Esophagus squamous epithelium (tissue), 5 donors: ENCODE data around the gene PTPRT. TPM values are rescaled to one million over a fixed set of nuclear protein-coding genes. Genes with fewer than 3 reads are reported as not detected.

Experiments used
- DNase-seq: peaks from one replicate; lab custom pipeline; 2025; lab: John Stamatoyannopoulos, UW
- H3K27ac ChIP-seq, 4 donors: fragments of 200-600 bp; sonication (generic); one replicate each; pipeline ENCODE4 v1.5.1; 2016 to 2019; ENCODE audit warnings: mild to moderate bottlenecking in 1 of 4
- H3K27me3 ChIP-seq, 4 donors: fragments of 200-600 bp; sonication (generic); 1 replicate in 3 of 4; 2 replicates in 1 of 4; pipeline versions ENCODE4 v1.5.1 to v1.6.0; 2017 to 2021; ENCODE audit warnings: antibody characterized with exemption in 1 of 4
- H3K36me3 ChIP-seq, 3 donors: fragments of 200-600 bp; sonication (generic); one replicate each; pipeline ENCODE4 v1.5.1; 2016 to 2019
- H3K4me1 ChIP-seq, 3 donors: fragments of 200-600 bp; sonication (generic); one replicate each; pipeline ENCODE4 v1.5.1; 2017 to 2019
- H3K4me3 ChIP-seq, 4 donors: fragments of 200-600 bp; sonication (generic); 1 replicate in 3 of 4; 2 replicates in 1 of 4; pipeline ENCODE4 v1.5.1; 2016 to 2019; ENCODE audit warnings: mild to moderate bottlenecking in 2 of 4, moderate library complexity in 1 of 4
- H3K9me3 ChIP-seq, 3 donors: fragments of 200-600 bp; sonication (generic); one replicate each; pipeline ENCODE4 v1.5.1; 2016 to 2019
- CTCF ChIP-seq, 6 experiments: fragments of 450-650 bp in 4 of 6; fragments of 200-600 bp in 2 of 6; sonication (generic) in 2 of 6; IDR thresholded peaks; one replicate each; pipeline ENCODE4 v1.5.1; 2016 to 2019; ENCODE audit warnings: antibody characterized with exemption in 6 of 6, mild to moderate bottlenecking in 4 of 6, moderate library complexity in 4 of 6
- POLR2A ChIP-seq, 4 donors: fragments of 450-650 bp; IDR thresholded peaks; one replicate each; pipeline ENCODE4 v1.6.1; 2017; ENCODE audit warnings: antibody characterized with exemption in 4 of 4, mild to moderate bottlenecking in 4 of 4, moderate library complexity in 3 of 4
- WGBS, 2 donors: methylation state at CpG; one replicate each; pipeline ENCODE4 v1.1.5; 2018; 5-methylcytosine and 5-hydroxymethylcytosine counted together
- intact Hi-C: fragments of 100-400 bp; cut with DNase I; formaldehyde crosslinking; loops from one replicate; pipeline ENCODE4 v1.15.0; 2022
- total RNA-seq, 4 donors: library from RNA; depleted of rRNA; stranded (reverse); fragments of >200 nt; gene quantifications; one replicate each; pipeline ENCODE4 v1.1.0, GENCODE V29; 2016
- donor health status: DM: yes; HTN: yes; CAD: no.

PTPRT gene
- total RNA-seq, 4 donors from 2014 or later: under 0.01 to 0.06 TPM; not detected in 2

- Histone ChIP-seq H3K4me1 (no peaks in the 10 kb centered on the region), H3K9me3 (peaks cover 0 to 16% (median 9%) of the 10 kb centered on the region in 3 donors), H3K27me3 (no peaks in the 10 kb centered on the region), H3K4me3 (no peak overlapping the region), H3K27ac (no peak overlapping the region), H3K36me3 (no peaks in the 10 kb centered on the region)
- 27 to 30% methylated on average over 5 of the region's 5 CpGs for WGBS, 2 donors
- no peak for DNase-seq
- TF ChIP-seq CTCF (IDR thresholded peaks at IDR 0.05) (no peak), POLR2A (IDR thresholded peaks at IDR 0.05) (no peak)
- intact Hi-C loops: loop anchor here (10.0 kb wide), 1 partner anchor 60 kb away; no protein-coding TSS in a partner anchor
Observed at GRCh38 chr20:42714298-42715141, 475.2 kb downstream of the PTPRT start.

- 81 to 83% methylated on average over 3 of the region's 3 CpGs for WGBS, 2 donors
- no peak for DNase-seq
- no peak overlapping the region for H3K4me3 ChIP-seq
- H3K27ac ChIP-seq: no peak overlapping the region
- peaks cover 0 to 16% (median 9%) of the 10 kb centered on the region in 3 donors for H3K9me3 ChIP-seq
- TF ChIP-seq POLR2A (IDR thresholded peaks at IDR 0.05) (no peak), CTCF (IDR thresholded peaks at IDR 0.05) (no peak)
- intact Hi-C loops: no loop called here
- no peaks in the 10 kb centered on the region for H3K4me1 ChIP-seq
- no peaks in the 10 kb centered on the region for H3K36me3 ChIP-seq
- H3K27me3 ChIP-seq: no peaks in the 10 kb centered on the region
Observed at GRCh38 chr20:42708266-42708665, 481.4 kb downstream of the PTPRT start.

GRCh38 chr20:42706759-42707158 is 482.9 kb downstream of the PTPRT start:
- Histone ChIP-seq H3K9me3 (peaks cover 0 to 16% (median 9%) of the 10 kb centered on the region in 3 donors), H3K27ac (no peak overlapping the region), H3K27me3 (no peaks in the 10 kb centered on the region), H3K4me3 (no peak overlapping the region), H3K36me3 (no peaks in the 10 kb centered on the region), H3K4me1 (no peaks in the 10 kb centered on the region)
- intact Hi-C loops: no loop called here
- WGBS, 2 donors: 38 to 63% methylated on average over 1 of the region's 1 CpG
- TF ChIP-seq CTCF (IDR thresholded peaks at IDR 0.05): no peak
- no peak for TF ChIP-seq POLR2A (IDR thresholded peaks at IDR 0.05)
- no peak for DNase-seq

GRCh38 chr20:42705550-42705949 is 484.2 kb downstream of the PTPRT start:
- no peak for DNase-seq
- intact Hi-C loops: no loop called here
- Histone ChIP-seq H3K27me3 (no peaks in the 10 kb centered on the region), H3K9me3 (peaks cover 0 to 10% (median 6%) of the 10 kb centered on the region in 3 donors), H3K36me3 (no peaks in the 10 kb centered on the region), H3K4me3 (no peak overlapping the region), H3K27ac (no peak overlapping the region), H3K4me1 (no peaks in the 10 kb centered on the region)
- TF ChIP-seq POLR2A (IDR thresholded peaks at IDR 0.05) (no peak), CTCF (IDR thresholded peaks at IDR 0.05) (no peak)

GRCh38 chr20:42703744-42704143 is 486.0 kb downstream of the PTPRT start:
- no peak for DNase-seq
- no peaks in the 10 kb centered on the region for H3K27me3 ChIP-seq
- no peak overlapping the region for H3K27ac ChIP-seq
- 84 to 85% methylated on average over 6 of the region's 6 CpGs for whole genome bisulfite sequencing, 2 donors
- no peak overlapping the region for H3K4me3 ChIP-seq
- no peak for TF ChIP-seq CTCF (IDR thresholded peaks at IDR 0.05)
- TF ChIP-seq POLR2A (IDR thresholded peaks at IDR 0.05): no peak
- no peaks in the 10 kb centered on the region for H3K9me3 ChIP-seq
- no peaks in the 10 kb centered on the region for H3K36me3 ChIP-seq
- H3K4me1 ChIP-seq: no peaks in the 10 kb centered on the region
- intact Hi-C loops: no loop called here
